CD14-positive monocyte (primary cell): ENCODE data around the gene ACKR3. TPM values are rescaled to one million over a fixed set of nuclear protein-coding genes. Genes with fewer than 3 reads are reported as not detected.

Source experiments
- DNase-seq, 3 donors: peaks; one replicate each; pipeline ENCODE4 v3.0.0-alpha.2; 2011 to 2022
- H2AFZ ChIP-seq: 2 replicates; pipeline ENCODE4 v1.6.0; 2012; ENCODE audit warnings: mild to moderate bottlenecking, low read depth, low read length, inconsistent platforms; ENCODE audit not compliant: insufficient read depth, poor library complexity, severe bottlenecking
- H3K27ac ChIP-seq, 2 donors: 1 replicate in 1 of 2; 2 replicates in 1 of 2; pipeline ENCODE4 v1.5.1; 2012 to 2013; ENCODE audit warnings: low read length in 2 of 2, control low read depth in 1 of 2, inconsistent platforms in 1 of 2, low read depth in 1 of 2, mild to moderate bottlenecking in 1 of 2
- H3K27me3 ChIP-seq, 2 donors: one replicate each; pipeline versions ENCODE4 v1.6.0 to v1.6.1; 2011 to 2013; ENCODE audit warnings: low read length in 2 of 2; ENCODE audit not compliant: control insufficient read depth in 2 of 2, insufficient read depth in 2 of 2
- H3K36me3 ChIP-seq, 2 donors: replicated peaks in 1 of 2; 1 replicate in 1 of 2; 2 replicates in 1 of 2; pipeline versions ENCODE4 v1.5.1 to v1.6.1; 2012 to 2013; ENCODE audit warnings: low read length in 2 of 2, control low read depth in 1 of 2, inconsistent platforms in 1 of 2, mild to moderate bottlenecking in 1 of 2; ENCODE audit not compliant: insufficient read depth in 2 of 2, control insufficient read depth in 1 of 2
- H3K4me1 ChIP-seq, 2 donors: 1 replicate in 1 of 2; 2 replicates in 1 of 2; pipeline versions ENCODE4 v1.5.1 to v1.6.1; 2012 to 2013; ENCODE audit warnings: low read length in 2 of 2, control low read depth in 1 of 2, inconsistent platforms in 1 of 2, mild to moderate bottlenecking in 1 of 2, moderate library complexity in 1 of 2; ENCODE audit not compliant: insufficient read depth in 2 of 2, control insufficient read depth in 1 of 2
- H3K4me2 ChIP-seq: replicated peaks from 2 replicates; pipeline ENCODE3; 2012; ENCODE audit warnings: low read length, moderate library complexity, mild to moderate bottlenecking; ENCODE audit not compliant: poor library complexity, severe bottlenecking; ENCODE audit errors: extremely low read depth
- H3K4me3 ChIP-seq, 3 experiments: fragments of 200-600 bp in 1 of 3; sonication (generic) in 1 of 3; replicated peaks in 1 of 3; 1 replicate in 2 of 3; 2 replicates in 1 of 3; pipeline ENCODE4 v1.5.1; 2011 to 2013; ENCODE audit warnings: low read length in 3 of 3, mild to moderate bottlenecking in 3 of 3, control low read depth in 2 of 3, low read depth in 2 of 3, inconsistent platforms in 1 of 3, moderate library complexity in 1 of 3
- H3K79me2 ChIP-seq: 2 replicates; pipeline ENCODE4 v1.6.0; 2012; ENCODE audit warnings: mild to moderate bottlenecking, control low read depth, inconsistent platforms, low read length, moderate library complexity; ENCODE audit not compliant: insufficient read depth
- H3K9ac ChIP-seq: 2 replicates; pipeline ENCODE4 v1.6.0; 2017; ENCODE audit warnings: low read length, mild to moderate bottlenecking; ENCODE audit not compliant: insufficient read depth, poor library complexity, severe bottlenecking
- H3K9me3 ChIP-seq, 2 donors: replicated peaks in 1 of 2; 1 replicate in 1 of 2; 2 replicates in 1 of 2; pipeline versions ENCODE4 v1.5.1 to v1.6.1; 2012 to 2013; ENCODE audit warnings: low read length in 2 of 2, control low read depth in 1 of 2; ENCODE audit not compliant: control insufficient read depth in 1 of 2, insufficient read depth in 1 of 2
- H4K20me1 ChIP-seq: 2 replicates; pipeline ENCODE4 v1.6.0; 2012; ENCODE audit warnings: mild to moderate bottlenecking, low read length, control low read depth, moderate library complexity; ENCODE audit not compliant: insufficient read depth
- H3K27ac Mint-ChIP-seq, 7 donors: one replicate each; pipeline ENCODE4 v1.8.0; 2020; ENCODE audit warnings: mild to moderate bottlenecking in 7 of 7, mixed read lengths in 7 of 7, moderate library complexity in 6 of 7, inconsistent platforms in 2 of 7
- H3K27me3 Mint-ChIP-seq, 3 donors: one replicate each; pipeline ENCODE4 v1.8.0; 2021 to 2022; ENCODE audit warnings: low read depth in 3 of 3, mild to moderate bottlenecking in 3 of 3, mixed read lengths in 3 of 3, moderate library complexity in 3 of 3, inconsistent platforms in 1 of 3
- H3K36me3 Mint-ChIP-seq, 2 donors: one replicate each; pipeline ENCODE4 v1.8.0; 2020; ENCODE audit warnings: mixed read lengths in 2 of 2, inconsistent platforms in 1 of 2, mild to moderate bottlenecking in 1 of 2
- H3K4me1 Mint-ChIP-seq: one replicate; pipeline ENCODE4 v1.8.0; 2020; ENCODE audit warnings: mild to moderate bottlenecking, mixed read lengths
- H3K4me3 Mint-ChIP-seq, 2 donors: one replicate each; pipeline ENCODE4 v1.8.0; 2020; ENCODE audit warnings: mild to moderate bottlenecking in 2 of 2, mixed read lengths in 2 of 2, moderate library complexity in 1 of 2
- H3K9me3 Mint-ChIP-seq, 7 donors: one replicate each; pipeline ENCODE4 v1.8.0; 2020 to 2022; ENCODE audit warnings: mixed read lengths in 7 of 7, mild to moderate bottlenecking in 6 of 7, moderate library complexity in 6 of 7, inconsistent platforms in 2 of 7
- CTCF ChIP-seq: fragments of 200-600 bp; IDR thresholded peaks from one replicate; pipeline ENCODE4 v1.8.0; 2022; ENCODE audit warnings: antibody characterized with exemption, mild to moderate bottlenecking
- WGBS: methylation state at CpG from one replicate; pipeline ENCODE4 v1.1.5; 2013; ENCODE audit warnings: missing lambda C conversion rate; ENCODE audit not compliant: insufficient coverage; 5-methylcytosine and 5-hydroxymethylcytosine counted together
- intact Hi-C, 2 donors: fragments of 100-400 bp; cut with micrococcal nuclease; formaldehyde crosslinking; loops; one replicate each; pipeline versions ENCODE4 v1.15.0 to v1.15.1; 2023
- polyA plus RNA-seq, 3 donors: library from polyadenylated mRNA; depleted of rRNA in 1 of 3; unstranded in 2 of 3; stranded (reverse) in 1 of 3; fragments of 300-500 nt in 2 of 3; fragments of >200 nt in 1 of 3; fragmentation: Illumina TruSeq in 2 of 3; gene quantifications; 1 replicate in 2 of 3; 2 replicates in 1 of 3; pipeline ENCODE4 v1.2.3, GENCODE V29; 2012 to 2021

The ACKR3 gene
- polyA plus RNA-seq, 3 donors: 0.41 to 13.3 (median 0.79) TPM

DNA sequence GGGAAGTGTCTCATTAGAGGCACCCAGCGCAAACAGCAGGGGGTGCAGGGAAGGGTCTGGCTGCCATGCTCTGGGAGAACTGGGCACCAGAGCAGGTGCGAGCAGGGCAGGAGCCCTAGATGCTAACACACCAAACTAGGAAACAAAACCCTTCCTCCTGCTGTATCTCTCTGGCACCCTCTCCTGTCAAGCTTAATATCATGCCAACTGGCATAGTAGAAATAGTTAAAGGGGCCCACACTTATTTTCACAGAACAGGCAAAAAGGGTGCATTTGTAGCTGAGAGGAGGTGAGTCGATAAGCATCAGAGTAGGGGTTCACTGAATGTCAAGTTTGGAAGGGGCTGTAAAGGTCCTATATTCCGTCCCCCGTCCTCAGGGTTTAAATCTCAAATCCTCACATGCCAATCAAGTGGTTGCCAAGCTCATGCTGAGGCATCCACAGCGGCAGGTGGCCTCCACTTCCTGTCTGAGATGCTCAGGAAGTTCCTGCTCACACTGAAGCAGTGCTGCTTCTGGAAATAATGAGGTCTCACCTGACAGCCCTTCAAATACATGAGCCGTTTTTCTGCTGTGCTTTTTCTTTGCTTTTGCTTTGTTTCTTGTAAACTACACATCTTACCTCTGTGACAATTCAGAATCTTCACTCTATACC, 14.9 kb upstream of the ACKR3 start:
- Mint-ChIP-seq H3K27me3 (peaks cover 0 to 2% (median 0%) of the 10 kb centered on the region in 3 donors), H3K4me1 (peaks cover 62% of the 10 kb centered on the region), H3K4me3 (no peak overlapping the region), H3K27ac (peak overlapping the region in 1 of 7 donors; percentile 30), H3K9me3 (peaks cover 4 to 10% (median 5%) of the 10 kb centered on the region in 7 donors), H3K36me3 (peaks cover 0 to 5% of the 10 kb centered on the region in 2 donors)
- intact Hi-C loops: no loop called here
- TF ChIP-seq CTCF: no peak
- 63% methylated on average over 4 of the region's 7 CpGs for WGBS
- DNase-seq: no peak
- Histone ChIP-seq H3K4me3 (no peak overlapping the region), H3K27me3 (no peaks in the 10 kb centered on the region), H3K79me2 (no peaks in the 10 kb centered on the region), H3K27ac (no peak overlapping the region), H3K4me2 (no peak overlapping the region), H3K9ac (no peak overlapping the region), H3K9me3 (peaks cover 0 to 4% of the 10 kb centered on the region in 2 donors), H2AFZ (no peak overlapping the region), H4K20me1 (no peaks in the 10 kb centered on the region), H3K36me3 (no peaks in the 10 kb centered on the region), H3K4me1 (peaks cover 35 to 36% of the 10 kb centered on the region in 2 donors)

DNA sequence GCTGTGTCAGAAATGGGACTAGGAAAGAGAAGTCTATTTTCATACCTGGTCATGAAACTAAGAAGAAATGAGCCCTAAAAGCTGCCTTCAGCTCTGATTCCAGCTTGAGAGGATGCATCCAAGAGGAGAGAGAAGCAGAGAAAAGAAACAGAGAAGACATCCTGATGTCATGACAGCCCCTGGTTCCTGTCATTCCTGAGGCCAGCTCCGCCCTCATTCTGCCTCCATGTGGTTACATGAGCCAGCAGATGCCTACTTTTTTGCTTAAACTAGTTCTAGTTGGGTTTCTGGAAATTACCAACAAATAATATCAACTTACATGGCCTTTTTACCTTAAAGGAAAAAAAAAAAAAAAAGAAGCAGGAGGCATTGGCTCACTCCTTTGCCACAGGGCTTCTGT, 14.1 kb upstream of the ACKR3 start:
- H3K27me3 Mint-ChIP-seq: peaks cover 0 to 2% (median 0%) of the 10 kb centered on the region in 3 donors
- H3K9me3 ChIP-seq: peaks cover 0 to 4% of the 10 kb centered on the region in 2 donors
- H4K20me1 ChIP-seq: no peaks in the 10 kb centered on the region
- no peak for TF ChIP-seq CTCF
- no peak overlapping the region for H3K4me3 Mint-ChIP-seq
- H3K79me2 ChIP-seq: no peaks in the 10 kb centered on the region
- no peak overlapping the region for H3K9ac ChIP-seq
- DNase-seq: no peak
- peaks cover 55% of the 10 kb centered on the region for H3K4me1 Mint-ChIP-seq
- H3K4me3 ChIP-seq: no peak overlapping the region
- no peaks in the 10 kb centered on the region for H3K36me3 ChIP-seq
- peaks cover 4 to 10% (median 5%) of the 10 kb centered on the region in 7 donors for H3K9me3 Mint-ChIP-seq
- H2AFZ ChIP-seq: no peak overlapping the region
- no peaks in the 10 kb centered on the region for H3K27me3 ChIP-seq
- peaks cover 31% of the 10 kb centered on the region in 2 donors for H3K4me1 ChIP-seq
- H3K27ac Mint-ChIP-seq: no peak overlapping the region
- intact Hi-C loops: no loop called here
- no peak overlapping the region for H3K27ac ChIP-seq
- H3K4me2 ChIP-seq: no peak overlapping the region
- no CpG with 5 or more reads among the region's 1 CpG for WGBS
- H3K36me3 Mint-ChIP-seq: peaks cover 0 to 5% of the 10 kb centered on the region in 2 donors
